ENCODE data around the gene TMEM176A. TPM values are rescaled to one million over a fixed set of nuclear protein-coding genes. Genes with fewer than 3 reads are reported as not detected.

Gene TMEM176A
- not detected in 2 replicates for total RNA-seq

GRCh38 chr7:150800581-150801241, at the start of gene TMEM176A:
Gene TMEM176A (plus strand): TSS chr7:150800769. CDS start chr7:150801551, 782 bp downstream.

GRCh38 chr7:150799741-150800580, 608 bp upstream of the TMEM176A start, which contains the start of gene TMEM176B:
Gene TMEM176B (minus strand): TSS chr7:150800364. CDS start chr7:150796569, 3,795 bp downstream.

GRCh38 chr7:150852371-150852905, 51.9 kb downstream of the TMEM176A start, which contains the start of gene AOC1:
Gene AOC1 (plus strand): TSS chr7:150852517. CDS start chr7:150856471, 3,954 bp downstream.

Other genes with a start within 250 kb of the TMEM176A start
- gene GIMAP4, start 233.4 kb upstream of the TMEM176A start, total RNA-seq, result 0.23 and 0.59 TPM in 2 replicates
- 0.05 and 0.30 TPM in 2 replicates for gene GIMAP6, start 168.4 kb upstream of the TMEM176A start, total RNA-seq
- under 0.01 TPM in 1 of 2 replicates, not detected in the other for gene GIMAP2, start 115.1 kb upstream of the TMEM176A start, total RNA-seq
- under 0.01 TPM in 1 of 2 replicates, not detected in the other for gene GIMAP1, start 84.2 kb upstream of the TMEM176A start, total RNA-seq
- not detected in 2 replicates for gene GIMAP5, start 63.4 kb upstream of the TMEM176A start, total RNA-seq
- gene TMEM176B, start 405 bp upstream of the TMEM176A start, total RNA-seq, result not detected in 2 replicates
- gene AOC1, start 51.7 kb downstream of the TMEM176A start, total RNA-seq, result not detected in 2 replicates
- 2.7 and 3.8 TPM in 2 replicates for gene KCNH2, start 177.6 kb downstream of the TMEM176A start, total RNA-seq
- 2.1 and 6.5 TPM in 2 replicates for gene NOS3, start 190.2 kb downstream of the TMEM176A start, total RNA-seq
- 1.6 and 2.1 TPM in 2 replicates for gene ATG9B, start 223.7 kb downstream of the TMEM176A start, total RNA-seq
- 38.6 and 45.9 TPM in 2 replicates for gene ABCB8, start 227.7 kb downstream of the TMEM176A start, total RNA-seq
- 0.05 TPM in 1 of 2 replicates, not detected in the other for gene ASIC3, start 247.8 kb downstream of the TMEM176A start, total RNA-seq